ENCODE measurements around the gene PTPN23.
"Not testable (repeated sequence)": the region's sequence is repeated elsewhere in the genome, so short reads cannot be mapped to it uniquely, and the experiment has no call there.

The PTPN23 gene, protein sequence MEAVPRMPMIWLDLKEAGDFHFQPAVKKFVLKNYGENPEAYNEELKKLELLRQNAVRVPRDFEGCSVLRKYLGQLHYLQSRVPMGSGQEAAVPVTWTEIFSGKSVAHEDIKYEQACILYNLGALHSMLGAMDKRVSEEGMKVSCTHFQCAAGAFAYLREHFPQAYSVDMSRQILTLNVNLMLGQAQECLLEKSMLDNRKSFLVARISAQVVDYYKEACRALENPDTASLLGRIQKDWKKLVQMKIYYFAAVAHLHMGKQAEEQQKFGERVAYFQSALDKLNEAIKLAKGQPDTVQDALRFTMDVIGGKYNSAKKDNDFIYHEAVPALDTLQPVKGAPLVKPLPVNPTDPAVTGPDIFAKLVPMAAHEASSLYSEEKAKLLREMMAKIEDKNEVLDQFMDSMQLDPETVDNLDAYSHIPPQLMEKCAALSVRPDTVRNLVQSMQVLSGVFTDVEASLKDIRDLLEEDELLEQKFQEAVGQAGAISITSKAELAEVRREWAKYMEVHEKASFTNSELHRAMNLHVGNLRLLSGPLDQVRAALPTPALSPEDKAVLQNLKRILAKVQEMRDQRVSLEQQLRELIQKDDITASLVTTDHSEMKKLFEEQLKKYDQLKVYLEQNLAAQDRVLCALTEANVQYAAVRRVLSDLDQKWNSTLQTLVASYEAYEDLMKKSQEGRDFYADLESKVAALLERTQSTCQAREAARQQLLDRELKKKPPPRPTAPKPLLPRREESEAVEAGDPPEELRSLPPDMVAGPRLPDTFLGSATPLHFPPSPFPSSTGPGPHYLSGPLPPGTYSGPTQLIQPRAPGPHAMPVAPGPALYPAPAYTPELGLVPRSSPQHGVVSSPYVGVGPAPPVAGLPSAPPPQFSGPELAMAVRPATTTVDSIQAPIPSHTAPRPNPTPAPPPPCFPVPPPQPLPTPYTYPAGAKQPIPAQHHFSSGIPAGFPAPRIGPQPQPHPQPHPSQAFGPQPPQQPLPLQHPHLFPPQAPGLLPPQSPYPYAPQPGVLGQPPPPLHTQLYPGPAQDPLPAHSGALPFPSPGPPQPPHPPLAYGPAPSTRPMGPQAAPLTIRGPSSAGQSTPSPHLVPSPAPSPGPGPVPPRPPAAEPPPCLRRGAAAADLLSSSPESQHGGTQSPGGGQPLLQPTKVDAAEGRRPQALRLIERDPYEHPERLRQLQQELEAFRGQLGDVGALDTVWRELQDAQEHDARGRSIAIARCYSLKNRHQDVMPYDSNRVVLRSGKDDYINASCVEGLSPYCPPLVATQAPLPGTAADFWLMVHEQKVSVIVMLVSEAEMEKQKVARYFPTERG (N-terminal part only)

GRCh38 chr3:47380601-47381316 lies at the start of gene PTPN23:
Gene PTPN23 (plus strand): TSS chr3:47381021. CDS start chr3:47381097, 76 bp downstream.
- DNase-seq = peak; percentile 96

GRCh38 chr3:47333907-47334306 lies 46.9 kb upstream of the PTPN23 start:
- no peak for DNase-seq

- no peak for DNase-seq
Observed at GRCh38 chr3:47337656-47338055, 43.2 kb upstream of the PTPN23 start.

DNA sequence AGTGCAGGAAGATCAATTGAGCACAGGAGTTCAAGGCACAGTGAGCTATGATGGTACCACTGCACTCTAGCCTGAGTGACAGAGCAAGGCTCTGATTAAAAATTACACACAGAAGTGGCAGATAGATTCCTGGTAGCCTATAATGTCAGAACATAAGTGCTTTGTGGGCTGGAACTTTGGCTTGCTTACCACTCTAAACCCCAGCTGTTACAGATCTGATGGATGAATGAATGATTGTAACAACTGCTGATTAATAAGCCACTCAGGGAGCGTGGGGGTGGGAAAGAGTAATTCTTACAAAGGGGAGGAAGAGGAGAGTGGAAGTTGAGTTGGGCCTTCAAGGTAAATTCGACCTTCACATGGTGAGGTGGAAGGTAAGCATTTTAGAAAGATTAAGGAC lies 40.9 kb upstream of the PTPN23 start:
- no peak for DNase-seq

GRCh38 chr3:47340866-47341265 lies 40.0 kb upstream of the PTPN23 start:
- DNase-seq = no peak

- DNase-seq = no peak
Observed at GRCh38 chr3:47342151-47342550, 38.7 kb upstream of the PTPN23 start.

GRCh38 chr3:47342812-47343211 lies 38.0 kb upstream of the PTPN23 start:
- no peak for DNase-seq

GRCh38 chr3:47343471-47343971 lies 37.3 kb upstream of the PTPN23 start:
- DNase-seq = no peak

- DNase-seq = no peak
Observed at GRCh38 chr3:47344971-47345370, 35.9 kb upstream of the PTPN23 start.

DNA sequence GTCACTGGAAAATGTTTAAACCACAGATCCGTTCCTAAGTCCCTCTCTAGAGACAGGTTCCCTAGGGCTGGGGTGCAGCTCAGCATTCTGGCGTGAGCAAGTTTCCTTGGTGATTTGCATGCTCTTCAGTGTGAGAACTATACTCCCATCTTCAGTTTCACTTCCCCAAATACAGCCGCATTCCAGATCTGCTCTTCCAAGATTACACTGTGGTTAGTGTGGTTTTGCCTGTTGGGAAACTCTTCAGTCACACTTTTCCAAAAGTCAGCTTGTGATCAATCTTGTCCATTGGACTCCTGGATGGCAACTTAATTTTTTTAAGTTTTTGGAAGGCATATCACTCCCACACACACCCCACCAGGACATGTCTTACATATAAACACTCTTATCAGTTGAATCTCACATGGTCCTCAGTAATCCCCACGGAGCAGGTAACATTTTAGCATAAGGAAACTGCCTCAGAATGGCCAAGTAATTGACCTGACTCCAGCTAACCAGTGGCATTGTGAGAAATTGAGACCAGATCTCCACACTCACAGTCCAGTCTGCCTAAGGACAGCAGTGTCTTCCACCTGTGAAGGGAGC lies 33.5 kb upstream of the PTPN23 start:
- DNase-seq = no peak

DNA sequence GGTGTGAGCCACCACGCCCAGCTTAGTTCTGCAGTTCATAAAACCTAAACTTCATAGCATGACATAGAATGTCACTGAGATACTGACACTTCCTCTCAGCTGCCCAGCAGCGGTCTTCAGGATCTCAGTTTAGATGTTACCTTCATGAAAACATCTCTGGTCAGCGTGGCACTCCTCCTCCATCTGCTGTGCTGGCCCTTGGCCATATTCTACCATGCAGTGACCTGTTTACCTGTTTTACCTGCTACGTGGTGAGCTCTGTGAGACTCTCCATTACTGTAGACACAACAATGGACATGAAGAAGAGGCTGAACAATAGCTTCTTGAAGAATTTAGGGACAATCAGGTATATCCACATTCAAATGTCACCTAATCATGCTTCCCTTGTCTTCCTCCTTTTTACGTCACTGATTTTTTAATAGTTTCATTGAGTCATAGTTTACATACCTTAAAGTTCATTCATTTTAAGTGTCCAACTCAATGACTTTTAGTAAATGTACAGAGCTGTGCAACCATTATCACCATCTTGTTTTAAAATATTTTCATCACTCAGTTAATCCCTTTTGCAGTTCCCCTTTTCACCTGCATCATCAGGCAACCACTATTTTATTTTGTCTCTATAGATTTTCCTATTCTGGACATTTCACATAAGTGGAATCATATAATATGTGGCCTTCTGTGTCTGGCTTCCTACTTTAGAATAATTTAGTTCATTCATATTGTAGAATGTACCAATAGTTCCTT lies 32.2 kb upstream of the PTPN23 start:
- no peak for DNase-seq

DNA sequence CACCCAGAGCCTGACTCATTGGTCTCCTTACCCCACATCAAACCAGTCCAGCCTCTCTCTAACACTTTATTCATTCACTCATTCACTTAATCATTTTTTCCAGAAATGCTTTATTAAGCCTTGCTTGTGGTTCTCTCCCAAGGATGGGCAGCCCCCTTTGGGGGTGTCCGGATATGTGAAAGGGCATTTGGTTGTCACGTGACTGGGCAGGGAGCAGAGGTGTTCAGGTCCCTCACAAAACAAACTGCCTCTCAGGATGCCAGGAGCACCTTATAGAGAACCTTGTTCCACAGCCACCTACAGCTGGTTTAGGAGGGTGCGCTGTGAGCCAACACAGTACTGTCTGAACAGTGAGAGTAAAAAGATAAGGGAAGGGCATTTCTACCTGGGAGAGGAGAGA lies 25.8 kb upstream of the PTPN23 start:
- DNase-seq = no peak

DNA sequence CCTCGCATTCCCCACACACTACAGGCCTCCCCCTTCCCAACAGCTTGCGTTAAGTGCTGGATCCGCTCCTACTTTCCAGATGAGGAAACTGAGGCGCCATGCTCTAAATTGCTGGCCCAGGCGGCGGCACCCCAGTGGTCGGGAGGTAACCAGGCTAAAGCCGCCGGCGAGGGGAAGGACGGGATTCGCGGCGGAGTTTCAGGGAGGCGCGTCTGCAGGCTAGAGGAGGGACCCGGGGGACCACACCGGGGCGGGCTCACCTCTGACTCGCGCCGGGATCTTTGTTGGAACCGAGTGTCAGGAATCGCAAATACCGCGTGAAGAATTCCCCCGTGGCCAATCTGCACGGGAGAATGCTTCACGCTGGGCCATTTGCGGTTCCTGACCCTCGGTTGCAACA lies 24.6 kb upstream of the PTPN23 start:
- no peak for DNase-seq

DNA sequence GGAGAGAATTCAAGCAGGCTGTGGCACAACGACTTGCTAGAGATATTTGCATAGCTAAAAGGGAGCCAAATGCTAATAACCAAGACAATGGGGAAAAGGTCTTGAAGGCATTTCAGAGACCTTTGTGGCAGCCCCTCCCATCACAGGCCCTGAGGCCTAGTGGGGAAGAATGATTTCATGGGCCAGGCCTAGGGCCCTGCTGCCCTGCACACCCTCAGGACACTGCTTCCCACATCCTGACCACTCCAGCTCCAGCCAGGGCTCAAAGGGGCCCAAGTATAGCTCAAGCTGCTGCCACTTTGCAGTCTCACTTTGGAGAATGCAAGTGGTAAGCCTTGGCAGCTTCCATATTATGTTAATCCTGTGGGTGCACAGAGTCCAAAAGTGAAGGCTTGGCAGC lies 21.5 kb upstream of the PTPN23 start:
- DNase-seq = no peak

GRCh38 chr3:47360110-47360517 lies 20.7 kb upstream of the PTPN23 start:
- not testable (repeated sequence) for DNase-seq

- DNase-seq = no peak
Observed at GRCh38 chr3:47362701-47363100, 18.1 kb upstream of the PTPN23 start.

GRCh38 chr3:47365213-47366153 lies 15.3 kb upstream of the PTPN23 start:
- no peak for DNase-seq

DNA sequence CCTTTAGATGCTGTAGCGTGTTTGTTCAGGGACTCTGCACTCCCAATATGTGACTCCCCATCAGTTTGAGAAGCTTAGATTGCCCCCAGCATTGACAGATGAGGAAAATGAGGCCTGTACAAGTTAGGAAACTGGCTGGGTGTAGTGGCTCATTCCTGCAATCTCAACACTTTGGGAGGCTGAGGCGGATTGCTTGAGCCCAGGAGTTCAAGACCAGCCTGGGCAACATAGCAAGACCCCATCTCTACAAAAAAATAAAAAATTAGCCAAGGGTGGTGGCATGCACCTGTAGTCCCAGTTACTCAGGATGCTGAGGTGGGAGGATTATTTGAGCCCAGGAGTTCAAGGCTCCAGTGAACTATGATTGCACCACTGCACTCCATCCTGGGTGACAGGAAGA lies 14.0 kb upstream of the PTPN23 start:
- no peak for DNase-seq

GRCh38 chr3:47367631-47368030 lies 13.2 kb upstream of the PTPN23 start:
- no peak for DNase-seq

DNA sequence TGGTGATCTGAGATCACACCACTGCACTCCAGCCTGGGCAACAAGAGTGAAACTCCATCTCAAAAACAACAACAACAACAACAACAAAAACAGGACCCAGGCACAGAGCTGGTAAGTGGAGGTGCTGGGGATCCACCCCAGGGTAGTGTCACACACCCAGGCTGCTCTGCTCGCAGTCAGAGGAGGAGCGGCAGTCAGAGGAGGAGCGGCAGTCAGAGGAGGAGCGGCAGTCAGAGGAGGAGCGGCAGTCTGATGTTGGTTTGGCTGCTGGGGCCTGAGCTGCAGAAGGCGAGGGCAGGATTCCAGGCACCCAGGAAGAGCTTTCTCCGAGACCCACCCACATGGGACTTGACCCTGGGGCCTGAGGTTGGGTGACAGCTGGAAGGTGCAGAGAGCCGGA lies 10.8 kb upstream of the PTPN23 start:
- not testable (repeated sequence) for DNase-seq

All from NCI-H69 (cell line).